SH-SY5Y (cell line): Measurements from ENCODE around the gene LY86.

Source experiments
- GATA2 ChIP-seq: IDR thresholded peaks from 2 replicates; pipeline ENCODE4 v1.6.1; 2011; ENCODE audit warnings: mild to moderate bottlenecking, low read depth, low read length
- GATA3 ChIP-seq: IDR thresholded peaks from 2 replicates; pipeline ENCODE4 v1.6.1; 2011; ENCODE audit warnings: low read depth, mild to moderate bottlenecking, low read length, moderate library complexity

GRCh38 chr6:6626187-6626586 lies 37.7 kb downstream of the LY86 start:
- TF ChIP-seq GATA2: no peak
- no peak for TF ChIP-seq GATA3
